GM11168 (cell line): ENCODE results near the gene GSTA1.
"Not testable (repeated sequence)": the region's sequence is repeated elsewhere in the genome, so short reads cannot be mapped to it uniquely, and the experiment has no call there.

Experiments used
- in situ Hi-C: fragments of 300-500 bp; cut with MboI; formaldehyde crosslinking; loops from one replicate; pipeline ENCODE4 v1.12.0; 2022; ENCODE audit warnings: low sequenced_read_pairs; ENCODE audit not compliant: unreplicated experiment

The GSTA1 gene

DNA sequence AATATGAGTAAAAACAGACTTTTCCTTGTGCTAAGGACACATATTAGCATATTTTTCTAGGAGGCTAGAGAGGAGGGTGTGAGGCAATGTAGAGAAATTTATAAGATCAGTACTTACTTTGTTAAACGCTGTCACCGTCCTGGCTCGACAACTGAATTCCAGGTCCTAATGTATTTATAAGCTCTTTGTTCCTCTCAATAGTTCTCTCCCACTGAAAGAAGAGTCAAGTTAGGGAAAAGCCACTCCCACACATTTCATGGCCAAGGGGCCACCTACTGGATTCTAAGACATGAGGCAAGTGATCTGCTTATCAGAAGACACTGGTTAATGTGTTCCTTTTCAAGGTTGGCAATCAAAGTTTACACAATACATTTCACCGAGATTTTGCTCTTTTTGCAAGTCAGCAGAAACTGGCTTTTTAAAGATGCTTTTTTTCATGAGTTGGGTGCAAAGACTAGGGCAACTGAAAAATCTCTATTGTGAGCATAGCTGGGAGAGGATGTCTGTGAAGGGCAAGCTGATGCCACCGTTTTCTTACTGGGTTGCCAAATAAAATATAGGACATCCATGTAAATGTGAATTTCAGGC is at the start of gene GSTA1:
Gene GSTA1, minus strand, starts transcription at position 149 of the 588 bp plus-strand sequence. CDS start 4,549 bp downstream, outside the sequence.
- in situ Hi-C loops = not testable (repeated sequence)

DNA sequence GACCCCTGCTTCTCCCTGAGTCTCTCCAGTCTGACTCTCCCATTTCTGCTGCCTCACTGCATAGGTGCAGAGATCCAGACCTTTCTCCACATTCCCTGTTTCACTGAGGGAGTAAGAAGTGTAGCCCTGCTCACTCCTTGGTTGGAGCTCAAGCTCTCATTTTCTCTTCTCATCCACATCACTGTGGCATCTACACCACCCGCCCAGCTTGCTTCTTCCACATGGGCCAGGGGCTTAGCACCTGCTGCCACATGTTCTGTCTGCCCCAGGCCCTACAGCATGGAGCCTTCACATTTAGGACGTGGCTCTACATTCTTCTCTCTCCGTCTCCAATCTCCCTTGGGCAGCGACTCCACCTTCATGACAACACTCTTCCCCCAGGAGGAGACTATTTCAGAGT is 45.5 kb upstream of the GSTA1 start:
- in situ Hi-C loops = no loop called here

- in situ Hi-C loops = no loop called here
Observed at GRCh38 chr6:52846002-52846401, 42.4 kb upstream of the GSTA1 start.

DNA sequence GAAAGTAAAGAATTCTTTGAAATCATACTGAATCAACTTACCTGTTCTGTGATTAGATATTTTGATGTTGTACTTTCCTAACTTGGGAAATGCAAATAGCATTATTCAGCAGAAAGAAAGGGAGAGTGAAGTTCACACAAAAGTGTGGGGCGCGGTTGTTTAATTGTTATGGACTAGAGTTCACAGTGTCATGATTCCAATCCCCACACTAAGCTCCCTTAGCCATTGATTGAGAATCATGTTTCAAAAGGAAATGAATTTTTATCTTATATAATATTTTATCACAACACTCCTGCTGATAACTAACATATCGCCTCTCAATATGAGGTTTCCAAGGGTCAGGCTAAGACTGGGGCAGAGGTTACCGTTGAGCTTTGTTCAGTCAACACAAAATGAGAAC is 40.0 kb upstream of the GSTA1 start:
- in situ Hi-C loops = no loop called here

DNA sequence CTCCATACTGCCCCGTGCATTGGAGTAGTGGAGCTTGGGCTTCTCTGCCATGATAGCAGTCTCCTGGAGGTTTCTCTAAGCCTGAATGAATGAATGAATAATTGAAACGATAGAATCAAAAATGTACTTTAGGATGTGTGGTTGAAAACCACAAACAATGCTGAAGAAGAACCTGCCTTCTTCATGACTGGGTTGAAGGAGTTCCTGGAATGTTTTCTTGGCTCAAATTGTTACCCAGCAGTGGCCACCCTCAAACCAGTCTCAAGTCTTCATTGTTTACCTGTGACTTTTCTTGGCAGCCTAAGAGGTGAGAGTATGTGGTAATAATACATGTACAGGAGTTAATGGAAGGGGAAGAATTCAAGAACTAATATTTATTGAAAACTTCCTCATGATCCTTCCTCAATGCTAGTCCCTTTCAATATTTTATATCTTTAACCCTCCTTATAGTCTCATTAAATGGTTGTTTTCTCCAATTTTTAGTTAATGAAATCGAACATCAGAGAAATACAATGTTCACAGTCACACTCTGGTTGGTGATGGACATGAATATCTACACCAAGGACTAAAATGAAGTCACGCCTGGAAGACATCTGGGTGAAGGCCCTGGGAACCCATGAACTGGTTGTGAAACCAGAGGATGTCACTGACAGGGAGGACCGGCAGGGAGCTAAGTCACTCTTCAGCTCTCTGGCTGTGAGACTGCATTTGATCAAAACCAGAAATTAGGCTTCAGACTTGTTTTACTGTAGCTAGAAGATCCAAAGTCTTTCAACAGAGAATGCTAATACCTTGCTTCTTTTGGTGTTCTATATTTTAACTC is 37.4 kb upstream of the GSTA1 start, which contains the start of gene GSTA5:
Gene GSTA5, minus strand, starts transcription at position 51 of the 823 bp plus-strand sequence.
- in situ Hi-C loops = no loop called here

- in situ Hi-C loops = no loop called here
Observed at GRCh38 chr6:52839124-52840055, 35.8 kb upstream of the GSTA1 start.

- in situ Hi-C loops = no loop called here
Observed at GRCh38 chr6:52834481-52834880, 30.9 kb upstream of the GSTA1 start.

- in situ Hi-C loops = not testable (repeated sequence)
Observed at GRCh38 chr6:52830869-52831268, 27.3 kb upstream of the GSTA1 start.

GRCh38 chr6:52829046-52829817 is 25.6 kb upstream of the GSTA1 start:
- in situ Hi-C loops = loop anchor here (5.0 kb wide), 1 partner anchor 42 kb away; no protein-coding TSS in a partner anchor

DNA sequence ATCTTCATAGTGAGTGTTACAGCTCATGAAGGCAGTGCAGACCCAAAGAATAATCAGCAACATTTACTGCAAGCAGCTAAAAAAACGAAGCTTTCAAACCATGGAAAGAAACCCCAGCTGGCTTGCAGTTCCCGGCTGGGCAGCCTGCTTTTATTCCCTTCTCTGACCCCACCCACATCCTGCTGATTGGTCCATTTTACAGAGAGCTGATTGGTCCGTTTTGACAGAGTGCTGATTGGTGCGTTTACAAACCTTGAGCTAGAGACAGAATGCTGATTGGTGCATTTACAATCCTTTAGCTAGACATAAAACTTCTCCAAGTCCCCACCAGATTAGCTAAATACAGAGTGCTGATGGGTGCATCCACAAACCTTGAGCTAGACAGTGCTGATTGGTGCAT is 25.0 kb upstream of the GSTA1 start:
- in situ Hi-C loops = loop anchor here (5.0 kb wide), 1 partner anchor 41 kb away; no protein-coding TSS in a partner anchor

DNA sequence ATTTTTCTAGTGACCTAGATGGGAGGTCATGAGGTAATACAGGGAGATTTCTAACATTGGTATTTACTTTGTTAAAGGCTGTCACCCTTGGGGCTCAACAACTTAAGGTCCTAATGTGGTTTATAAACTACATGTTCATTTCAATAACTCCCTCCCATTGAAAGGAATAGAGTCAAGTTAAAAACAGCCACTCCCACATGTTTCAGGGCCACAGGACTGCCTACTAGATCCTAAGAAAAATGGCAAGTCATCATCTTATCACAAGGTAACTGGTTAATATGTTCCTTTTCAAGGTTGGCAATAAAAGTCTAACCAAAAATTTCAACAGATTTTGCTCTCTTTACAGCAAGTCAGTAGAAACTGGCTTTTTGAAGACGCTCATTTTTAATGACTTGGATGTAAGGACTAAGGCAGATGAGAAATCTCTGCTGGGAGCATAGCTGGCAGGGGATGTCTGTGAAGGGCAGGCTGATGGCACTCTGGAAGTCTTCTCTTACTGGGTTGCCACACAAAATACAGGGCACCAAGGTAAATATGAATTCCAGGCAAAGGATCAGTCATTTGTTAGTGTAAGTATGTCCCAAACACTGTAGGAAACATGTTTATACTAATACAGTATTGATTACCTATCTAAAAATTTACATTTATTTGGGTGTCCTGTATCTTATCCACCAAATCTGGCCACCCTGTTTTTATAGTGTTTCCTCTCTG is 23.6 kb upstream of the GSTA1 start:
- in situ Hi-C loops = loop anchor here (5.0 kb wide), 1 partner anchor 40 kb away; no protein-coding TSS in a partner anchor

GRCh38 chr6:52826513-52826912 is 22.9 kb upstream of the GSTA1 start:
- in situ Hi-C loops = loop anchor here (5.0 kb wide), 1 partner anchor 39 kb away; no protein-coding TSS in a partner anchor

DNA sequence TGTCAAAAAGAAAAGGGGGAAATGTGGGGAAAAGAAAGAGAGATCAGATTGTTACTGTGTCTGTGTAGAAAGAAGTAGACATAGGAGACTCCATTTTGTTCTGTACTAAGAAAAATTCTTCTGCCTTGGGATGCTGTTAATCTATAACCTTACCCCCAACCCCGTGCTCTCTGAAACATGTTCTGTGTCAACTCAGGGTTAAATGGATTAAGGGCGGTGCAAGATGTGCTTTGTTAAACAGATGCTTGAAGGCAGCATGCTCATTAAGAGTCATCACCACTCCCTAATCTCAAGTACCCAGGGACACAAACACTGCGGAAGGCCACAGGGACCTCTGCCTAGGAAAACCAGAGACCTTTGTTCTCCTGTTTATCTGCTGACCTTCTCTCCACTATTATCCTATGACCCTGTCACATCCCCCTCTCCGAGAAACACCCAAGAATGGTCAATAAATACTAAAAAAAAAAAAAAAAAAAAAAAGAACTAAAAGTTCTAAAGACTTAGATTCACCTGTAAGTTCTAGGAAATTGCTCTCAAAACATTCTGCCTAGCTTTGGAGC is 22.4 kb upstream of the GSTA1 start:
- in situ Hi-C loops = loop anchor here (5.0 kb wide), 1 partner anchor 39 kb away; no protein-coding TSS in a partner anchor

DNA sequence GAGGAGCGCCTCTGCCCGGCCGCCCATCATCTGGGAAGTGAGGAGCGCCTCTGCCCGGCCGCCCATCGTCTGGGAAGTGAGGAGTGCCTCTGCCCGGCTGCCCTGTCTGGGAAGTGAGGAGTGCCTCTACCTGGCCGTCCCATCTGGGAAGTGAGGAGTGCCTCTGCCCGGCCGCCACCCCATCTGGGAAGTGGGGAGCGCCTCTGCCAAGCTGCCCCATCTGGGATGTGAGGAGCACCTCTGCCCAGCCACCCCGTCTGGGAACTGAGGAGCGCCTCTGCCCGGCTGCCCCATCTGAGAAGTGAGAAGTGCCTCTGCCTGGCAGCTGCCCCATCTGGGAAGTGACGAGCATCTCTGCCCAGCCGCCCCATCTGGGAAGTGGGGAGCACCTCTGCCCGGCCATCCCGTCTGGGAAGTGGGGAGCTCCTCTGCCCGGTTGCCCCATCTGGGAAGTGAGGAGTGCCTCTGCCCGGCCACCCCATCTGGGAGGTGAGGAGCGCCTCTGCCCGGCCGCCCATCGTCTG is 21.7 kb upstream of the GSTA1 start:
- in situ Hi-C loops = loop anchor here (5.0 kb wide), 1 partner anchor 38 kb away; no protein-coding TSS in a partner anchor

- in situ Hi-C loops = no loop called here
Observed at GRCh38 chr6:52821842-52822241, 18.2 kb upstream of the GSTA1 start.

- in situ Hi-C loops = no loop called here
Observed at GRCh38 chr6:52820198-52820597, 16.6 kb upstream of the GSTA1 start.

DNA sequence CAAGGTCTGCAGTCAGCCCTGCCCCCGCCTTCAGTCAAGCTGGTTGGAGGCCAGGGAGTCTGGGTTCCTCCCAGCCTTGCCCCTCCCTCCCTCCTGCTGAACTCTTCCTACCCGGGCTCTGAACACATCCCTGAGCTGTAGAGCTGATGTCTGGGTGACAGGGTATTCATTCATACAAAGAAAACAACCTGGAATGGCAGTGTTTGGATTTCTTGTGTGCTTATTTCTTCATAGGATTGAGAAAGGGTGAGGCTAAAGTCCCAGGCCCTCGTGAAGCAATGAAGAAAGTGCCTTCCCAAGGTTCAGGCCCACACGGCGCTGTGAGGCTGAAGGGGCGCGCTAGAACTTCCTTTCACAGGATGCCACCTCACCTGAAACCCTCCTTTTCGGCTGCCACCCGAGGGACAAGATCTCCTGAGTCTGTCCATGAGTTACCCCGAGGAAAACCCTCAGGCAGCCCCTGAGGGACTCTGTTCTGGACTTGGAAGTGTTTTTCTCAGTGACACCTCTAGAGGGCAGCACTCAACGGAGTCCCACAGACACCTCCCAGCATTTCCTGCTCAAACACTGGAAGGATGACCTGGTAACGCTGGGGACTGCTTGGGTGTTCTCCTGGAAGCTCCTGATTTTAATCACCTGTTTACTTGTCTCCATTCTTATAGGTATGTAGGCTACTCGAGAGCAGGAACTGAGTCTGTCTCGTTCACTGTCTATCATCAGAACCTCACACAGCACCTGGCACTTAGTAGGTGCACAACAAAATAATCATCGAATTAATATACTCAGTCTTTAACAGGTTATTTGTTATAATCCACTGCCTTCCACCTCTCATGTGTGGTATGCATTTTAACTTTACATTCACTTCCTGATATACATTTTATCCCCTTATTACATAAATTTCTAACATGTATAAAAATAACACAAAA is 11.8 kb upstream of the GSTA1 start:
- in situ Hi-C loops = no loop called here
